SK-N-MC (cell line): ENCODE results near the gene TGFBRAP1.
"Not testable (repeated sequence)": the region's sequence is repeated elsewhere in the genome, so short reads cannot be mapped to it uniquely, and the experiment has no call there.

Experiments used
- DNase-seq: peaks from one replicate; pipeline ENCODE4 v3.0.0-alpha.2; 2011; ENCODE audit warnings: low read depth, low spot score
- H3K27ac ChIP-seq: fragments of 200-600 bp; sonication (generic); 2 replicates; pipeline ENCODE4 v1.5.1; 2016; ENCODE audit warnings: mixed run types
- H3K36me3 ChIP-seq: fragments of 200-600 bp; sonication (generic); 2 replicates; pipeline ENCODE4 v1.6.1; 2017; ENCODE audit warnings: antibody characterized with exemption, low read length, mixed read lengths; ENCODE audit not compliant: insufficient read depth
- H3K4me3 ChIP-seq: fragments of 200-600 bp; sonication (generic); 2 replicates; pipeline ENCODE4 v1.5.1; 2016
- H3K9ac ChIP-seq: fragments of 200-600 bp; sonication (generic); 2 replicates; pipeline ENCODE4 v1.8.0; 2017; ENCODE audit warnings: mixed run types, mixed read lengths; ENCODE audit not compliant: insufficient read length
- H3K9me3 ChIP-seq: fragments of 200-600 bp; sonication (generic); 2 replicates; pipeline ENCODE4 v1.6.1; 2017; ENCODE audit warnings: low read depth, mild to moderate bottlenecking, antibody characterized with exemption, low read length, moderate library complexity, mixed read lengths
- EZH2 ChIP-seq: fragments of 200-600 bp; sonication (generic); IDR thresholded peaks from one replicate; pipeline ENCODE4 v1.6.1; 2017; ENCODE audit warnings: antibody characterized with exemption
- FOXP2 ChIP-seq: optimal IDR thresholded peaks from 2 replicates; pipeline ENCODE3; 2011; ENCODE audit warnings: mild to moderate bottlenecking, moderate library complexity; ENCODE audit not compliant: insufficient read depth; ENCODE audit errors: extremely low read length, control extremely low read depth
- POLR2AphosphoS5 ChIP-seq: IDR thresholded peaks from 2 replicates; pipeline ENCODE4 v1.6.1; 2012; ENCODE audit warnings: mild to moderate bottlenecking, low read depth, low read length, borderline replicate concordance

TGFBRAP1 gene

DNA sequence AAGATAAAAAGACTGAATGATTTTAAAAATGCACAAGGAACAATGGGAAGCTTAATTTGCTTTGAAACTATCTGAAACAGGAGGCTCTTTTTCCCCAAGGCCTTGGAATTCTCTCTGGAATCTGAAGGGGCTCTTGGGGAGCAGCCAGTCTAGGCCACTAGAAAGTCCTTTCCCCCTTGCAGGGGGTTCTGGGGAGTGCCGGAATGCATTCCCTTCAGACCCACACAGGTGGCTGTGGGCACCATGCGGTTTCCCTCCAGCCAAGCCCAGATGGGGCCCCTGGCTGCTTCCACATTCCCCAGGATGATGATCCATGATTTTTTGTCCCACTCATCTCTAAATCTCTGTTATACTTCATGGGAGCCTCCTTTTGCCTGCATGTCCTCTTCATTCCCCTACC is 77.3 kb downstream of the TGFBRAP1 start:
- H3K36me3 ChIP-seq = no peaks in the 10 kb centered on the region
- H3K27ac ChIP-seq = no peak overlapping the region
- H3K9ac ChIP-seq = no peak overlapping the region
- H3K9me3 ChIP-seq = no peaks in the 10 kb centered on the region
- H3K4me3 ChIP-seq = no peak overlapping the region
- TF ChIP-seq FOXP2 (no peak), EZH2 (no peak), POLR2AphosphoS5 (no peak)
- no peak for DNase-seq

DNA sequence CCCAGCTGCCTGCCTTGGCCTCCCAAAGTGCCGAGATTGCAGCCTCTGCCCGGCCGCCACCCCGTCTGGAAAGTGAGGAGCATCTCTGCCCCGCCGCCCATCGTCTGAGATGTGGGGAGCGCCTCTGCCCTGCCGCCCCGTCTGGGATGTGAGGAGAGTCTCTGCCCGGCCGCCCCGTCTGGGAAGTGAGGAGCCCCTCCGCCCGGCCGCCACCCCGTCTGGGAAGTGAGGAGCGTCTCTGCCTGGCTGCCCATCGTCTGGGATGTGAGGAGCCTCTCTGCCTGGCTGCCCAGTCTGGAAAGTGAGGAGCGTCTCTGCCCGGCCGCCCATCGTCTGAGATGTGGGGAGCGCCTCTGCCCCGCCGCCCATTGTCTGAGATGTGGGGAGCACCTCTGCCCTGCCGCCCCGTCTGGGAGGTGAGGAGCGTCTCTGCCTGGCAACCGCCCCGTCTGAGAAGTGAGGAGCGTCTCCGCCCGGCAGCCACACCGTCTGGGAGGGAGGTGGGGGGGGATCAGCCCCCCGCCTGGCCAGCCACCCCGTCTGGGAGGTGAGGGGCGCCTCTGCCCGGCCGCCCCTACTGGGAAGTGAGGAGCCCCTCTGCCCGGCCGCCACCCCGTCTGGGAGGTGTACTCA is 78.4 kb downstream of the TGFBRAP1 start:
- not testable (repeated sequence) for H3K9ac ChIP-seq, H3K27ac ChIP-seq, H3K36me3 ChIP-seq, DNase-seq, H3K9me3 ChIP-seq, H3K4me3 ChIP-seq

DNA sequence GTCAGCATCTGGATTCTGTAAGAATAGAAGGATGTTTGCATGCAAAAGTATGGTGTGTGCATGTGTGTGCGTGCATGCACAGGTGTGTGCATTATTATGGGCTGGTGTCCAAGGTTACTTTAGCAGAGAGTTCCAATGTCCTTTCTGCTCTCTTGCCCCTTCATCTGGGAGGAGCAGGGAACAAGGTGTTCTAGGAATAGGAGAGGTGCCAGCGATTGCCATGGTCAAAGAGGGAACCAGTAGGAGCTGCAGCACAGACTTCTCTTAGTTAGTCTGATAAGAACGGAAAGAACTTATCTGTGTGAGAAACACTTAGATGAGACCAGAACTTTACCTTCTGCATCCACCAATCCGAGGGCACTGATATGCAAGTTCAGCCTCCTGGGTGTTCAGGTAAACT is 79.6 kb downstream of the TGFBRAP1 start:
- Histone ChIP-seq H3K27ac (no peak overlapping the region), H3K4me3 (no peak overlapping the region), H3K9ac (no peak overlapping the region), H3K9me3 (no peaks in the 10 kb centered on the region), H3K36me3 (no peaks in the 10 kb centered on the region)
- DNase-seq = no peak
- no peak for TF ChIP-seq FOXP2
- TF ChIP-seq EZH2 = no peak
- no peak for TF ChIP-seq POLR2AphosphoS5

DNA sequence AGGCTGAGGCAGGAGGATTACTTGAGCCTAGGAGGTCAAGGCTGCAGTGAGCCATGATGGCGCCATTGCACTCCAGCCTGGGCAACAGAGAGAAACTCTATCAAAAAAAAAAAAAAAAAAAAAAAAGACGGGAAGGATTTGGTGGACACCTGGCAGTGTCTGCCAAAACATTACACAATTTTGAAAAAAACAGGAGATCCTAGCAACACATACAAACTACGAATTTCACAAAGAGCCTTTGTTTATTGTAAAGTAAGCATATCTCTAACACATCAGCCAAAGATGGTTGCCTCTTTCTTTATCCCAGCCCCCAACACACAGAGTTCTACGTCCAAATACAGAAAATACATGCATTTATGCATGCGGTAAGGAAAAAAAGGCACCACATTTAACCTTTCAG is 80.4 kb downstream of the TGFBRAP1 start:
- Histone ChIP-seq H3K36me3 (no peaks in the 10 kb centered on the region), H3K27ac (no peak overlapping the region), H3K9ac (no peak overlapping the region), H3K9me3 (no peaks in the 10 kb centered on the region), H3K4me3 (no peak overlapping the region)
- no peak for TF ChIP-seq EZH2
- TF ChIP-seq POLR2AphosphoS5 = no peak
- TF ChIP-seq FOXP2 = no peak
- no peak for DNase-seq

DNA sequence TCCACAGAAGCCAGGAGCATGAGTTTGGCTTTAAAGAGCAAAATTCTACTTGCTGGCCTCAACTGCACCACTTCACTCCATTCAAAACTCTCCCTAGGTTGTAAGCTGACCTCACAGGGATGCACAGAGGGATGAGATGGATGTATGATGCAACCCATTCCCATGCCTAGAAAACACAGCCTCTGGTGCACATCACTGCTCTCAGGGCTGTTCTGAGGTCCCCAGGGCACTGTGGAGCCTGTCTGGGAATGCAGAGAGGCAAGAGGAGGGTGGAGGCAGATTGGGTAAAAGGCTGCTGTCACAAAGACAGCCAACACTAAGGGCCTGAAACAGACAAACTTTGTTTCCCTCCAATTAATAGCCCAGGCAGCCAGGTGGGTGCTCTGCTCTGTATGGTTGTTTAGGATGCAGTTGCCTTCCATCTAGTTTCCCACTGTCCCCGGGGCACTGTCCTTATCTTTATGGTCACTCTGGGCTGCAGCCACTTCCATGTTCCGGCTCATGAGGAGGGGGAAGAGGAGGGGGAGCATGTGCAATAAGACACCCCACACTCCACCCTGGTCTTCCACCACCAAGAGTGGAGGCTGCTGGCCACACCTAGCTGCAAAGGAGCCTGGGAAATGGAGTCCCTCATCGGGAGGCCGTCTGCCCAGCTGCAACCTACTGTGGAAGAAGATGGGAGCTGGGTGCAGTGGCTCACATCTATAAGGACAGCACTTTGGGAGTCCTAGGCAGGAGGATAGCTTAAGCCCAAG is 81.0 kb downstream of the TGFBRAP1 start:
- Histone ChIP-seq H3K36me3 (no peaks in the 10 kb centered on the region), H3K9me3 (no peaks in the 10 kb centered on the region), H3K4me3 (no peak overlapping the region), H3K9ac (no peak overlapping the region), H3K27ac (no peak overlapping the region)
- no peak for DNase-seq
- TF ChIP-seq EZH2 (no peak), FOXP2 (no peak), POLR2AphosphoS5 (no peak)

DNA sequence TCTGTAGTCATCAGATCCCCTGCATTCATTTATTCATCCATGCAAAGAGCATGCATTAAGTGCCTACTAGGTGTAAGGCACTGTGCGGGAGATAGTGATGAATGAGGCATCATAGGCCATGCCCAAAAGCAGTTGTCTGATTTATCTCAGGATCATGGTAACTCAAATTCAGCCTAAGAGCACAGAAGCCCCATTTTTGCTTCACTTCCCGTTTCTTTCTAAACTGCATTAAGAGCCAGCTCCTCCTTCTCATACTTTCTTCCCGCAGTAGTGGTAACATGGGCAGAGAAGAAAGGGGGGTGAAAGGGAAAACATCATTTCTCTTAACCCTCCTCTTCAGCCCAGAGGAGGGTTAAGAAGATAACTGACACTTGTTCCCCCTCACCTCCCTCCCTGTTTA is 85.1 kb downstream of the TGFBRAP1 start:
- Histone ChIP-seq H3K36me3 (no peaks in the 10 kb centered on the region), H3K27ac (no peak overlapping the region), H3K9me3 (no peaks in the 10 kb centered on the region), H3K9ac (no peak overlapping the region), H3K4me3 (no peak overlapping the region)
- TF ChIP-seq EZH2 (no peak), POLR2AphosphoS5 (no peak), FOXP2 (no peak)
- DNase-seq = no peak

DNA sequence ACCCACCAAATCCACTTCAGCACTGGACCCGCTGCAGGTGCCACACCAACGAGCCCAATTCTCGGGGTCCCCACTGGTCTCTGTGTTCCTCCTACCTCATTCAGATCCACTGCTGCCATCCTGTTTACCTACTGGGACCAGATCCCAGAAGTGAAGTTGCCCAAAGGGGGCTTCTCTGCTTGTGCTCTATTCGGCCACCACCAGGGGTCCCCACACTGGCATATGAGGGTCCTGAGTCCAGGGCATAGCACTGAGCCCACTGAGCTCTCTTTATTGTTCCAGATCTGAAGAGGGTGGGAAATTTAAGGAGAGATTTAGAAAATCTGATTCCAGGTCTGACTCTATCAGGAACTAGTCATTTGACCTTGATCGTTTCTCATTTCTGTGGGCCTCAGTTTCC is 85.6 kb downstream of the TGFBRAP1 start:
- no peak for TF ChIP-seq FOXP2
- TF ChIP-seq POLR2AphosphoS5 = no peak
- no peak for TF ChIP-seq EZH2

DNA sequence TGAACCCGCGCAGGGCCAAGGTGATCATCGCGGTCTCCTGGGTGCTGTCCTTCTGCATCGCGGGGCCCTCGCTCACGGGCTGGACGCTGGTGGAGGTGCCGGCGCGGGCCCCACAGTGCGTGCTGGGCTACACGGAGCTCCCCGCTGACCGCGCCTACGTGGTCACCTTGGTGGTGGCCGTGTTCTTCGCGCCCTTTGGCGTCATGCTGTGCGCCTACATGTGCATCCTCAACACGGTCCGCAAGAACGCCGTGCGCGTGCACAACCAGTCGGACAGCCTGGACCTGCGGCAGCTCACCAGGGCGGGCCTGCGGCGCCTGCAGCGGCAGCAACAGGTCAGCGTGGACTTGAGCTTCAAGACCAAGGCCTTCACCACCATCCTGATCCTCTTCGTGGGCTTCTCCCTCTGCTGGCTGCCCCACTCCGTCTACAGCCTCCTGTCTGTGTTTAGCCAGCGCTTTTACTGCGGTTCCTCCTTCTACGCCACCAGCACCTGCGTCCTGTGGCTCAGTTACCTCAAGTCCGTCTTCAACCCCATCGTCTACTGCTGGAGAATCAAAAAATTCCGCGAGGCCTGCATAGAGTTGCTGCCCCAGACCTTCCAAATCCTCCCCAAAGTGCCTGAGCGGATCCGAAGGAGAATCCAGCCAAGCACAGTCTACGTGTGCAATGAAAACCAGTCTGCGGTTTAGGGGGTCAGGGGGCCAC is 87.1 kb downstream of the TGFBRAP1 start:
- no peak overlapping the region for H3K9ac ChIP-seq
- no peak overlapping the region for H3K27ac ChIP-seq
- no peak for TF ChIP-seq FOXP2
- no peak for TF ChIP-seq POLR2AphosphoS5
- no peak for TF ChIP-seq EZH2
- no peak overlapping the region for H3K4me3 ChIP-seq
- H3K9me3 ChIP-seq = no peaks in the 10 kb centered on the region
- no peaks in the 10 kb centered on the region for H3K36me3 ChIP-seq
- no peak for DNase-seq

More for the DNA sequence above, 85.6 kb downstream of the TGFBRAP1 start:
- DNase-seq = no peak
- no peak overlapping the region for H3K9ac ChIP-seq
- no peaks in the 10 kb centered on the region for H3K9me3 ChIP-seq
- H3K4me3 ChIP-seq = no peak overlapping the region
- H3K27ac ChIP-seq = no peak overlapping the region
- no peaks in the 10 kb centered on the region for H3K36me3 ChIP-seq
